Measurements from ENCODE around the gene SIPA1. TPM values are rescaled to one million over a fixed set of nuclear protein-coding genes. Genes with fewer than 3 reads are reported as not detected.

SIPA1 gene
- total and polyA plus RNA-seq, 2 of the 8 experiments (the other 6 are each of a cell fraction or from before 2014, with no cell fraction given), result 35.3 to 72.2 TPM

- Histone ChIP-seq H2BK20ac (ENCODE audit: low read length) (no peak overlapping the region), H3K23ac (ENCODE audit: insufficient read length) (no peak overlapping the region), H3K36me3 (ENCODE audit: control insufficient read depth in 2 of 4, insufficient read depth in 4 of 4, low read length in 3 of 4) (no peaks in the 10 kb centered on the region), H3K23me2 (ENCODE audit: low read depth, low read length) (no peaks in the 10 kb centered on the region), H3K18ac (ENCODE audit: extremely low read depth, low read length) (no peak overlapping the region), H2BK120ac (replicated peaks; ENCODE audit: low read depth, low read length) (no peak overlapping the region), H3K79me1 (ENCODE audit: low read depth, low read length) (no peaks in the 10 kb centered on the region), H3K27me3 (replicated peaks in 1 of 4; ENCODE audit: control insufficient read depth in 3 of 4, extremely low read depth in 1 of 4, insufficient read depth in 3 of 4, low read length in 3 of 4) (no peaks in the 10 kb centered on the region), H3K79me2 (ENCODE audit: control insufficient read depth in 1 of 2, insufficient read depth in 2 of 2, low read length in 2 of 2) (no peaks in the 10 kb centered on the region), H3K27ac (ENCODE audit: low read depth, low read length) (no peak overlapping the region), H3K4me2 (ENCODE audit: insufficient read depth in 1 of 2, low read depth in 2 of 2, low read length in 2 of 2) (no peak overlapping the region), H4K20me1 (replicated peaks in 1 of 2; ENCODE audit: control insufficient read depth in 1 of 2, insufficient read depth in 2 of 2, low read length in 2 of 2) (no peaks in the 10 kb centered on the region), H3K4me1 (replicated peaks in 1 of 4; ENCODE audit: control insufficient read depth in 3 of 4, insufficient read depth in 4 of 4, low read length in 3 of 4) (no peaks in the 10 kb centered on the region), H3K56ac (replicated peaks; ENCODE audit: insufficient read length, low read depth, low read length) (peak overlapping the region; percentile 46), H3K4me3 (ENCODE audit: extremely low read depth in 1 of 4, insufficient read depth in 2 of 4, low read depth in 3 of 4, low read length in 4 of 4) (no peak overlapping the region), H3K14ac (ENCODE audit: insufficient read length) (no peak overlapping the region), H4K5ac (ENCODE audit: insufficient read length, low read depth, low read length) (no peak overlapping the region), H4K8ac (ENCODE audit: extremely low read depth, insufficient read depth, low read length) (no peak overlapping the region), H2AK5ac (ENCODE audit: low read depth, low read length) (no peak overlapping the region), H3K9me3 (ENCODE audit: insufficient read depth in 2 of 2, low read depth in 1 of 2, low read length in 1 of 2) (no peaks in the 10 kb centered on the region), H3K4ac (replicated peaks; ENCODE audit: insufficient read length, low read depth, low read length) (no peak overlapping the region), H2BK12ac (ENCODE audit: low read depth, low read length) (no peak overlapping the region), H3K9ac (replicated peaks in 1 of 4; ENCODE audit: extremely low read depth in 1 of 4, low read depth in 3 of 4, low read length in 3 of 4) (no peak overlapping the region), H2BK15ac (ENCODE audit: low read length) (no peak overlapping the region), H4K91ac (replicated peaks; ENCODE audit: insufficient read length, low read length) (no peak overlapping the region), H2BK5ac (ENCODE audit: low read depth, low read length) (no peak overlapping the region), H2AFZ (ENCODE audit: low read length) (no peak overlapping the region)
- TF ChIP-seq SIRT6 (IDR thresholded peaks at IDR 0.05; ENCODE audit: low read length) (no peak), SIN3A (conservative IDR thresholded peaks at IDR 0.05 in 1 of 2, IDR thresholded peaks at IDR 0.05 in 1 of 2; ENCODE audit: low read depth in 1 of 2, low read length in 2 of 2) (no peak), CBX8 (IDR thresholded peaks at IDR 0.05; ENCODE audit: borderline replicate concordance, low read depth, low read length) (no peak), HDAC6 (IDR thresholded peaks at IDR 0.05; ENCODE audit: low read depth, low read length) (no peak), E2F6 (IDR thresholded peaks at IDR 0.05) (no peak), ZNF274 (IDR thresholded peaks at IDR 0.05; ENCODE audit: borderline replicate concordance, extremely low read depth, low read length) (no peak), YY1 (IDR thresholded peaks at IDR 0.05; ENCODE audit: low read depth, low read length) (no peak), ATF3 (IDR thresholded peaks at IDR 0.05; ENCODE audit: insufficient read depth, low read depth, low read length) (no peak)
- ChIA-PET POLR2A (ENCODE audit: partially characterized antibody) (no interaction called here), CTCF (ENCODE audit: partially characterized antibody) (interaction anchor here (1.2 to 1.9 kb wide), 2 partner anchors 9 to 46 kb away, joined by 3 to 5 read pairs; no protein-coding TSS in a partner anchor)
- DNase-seq (ENCODE audit: low read depth in 1 of 2, low spot score in 2 of 2) (no peak), FAIRE-seq (no peak)
These were observed 34.4 kb downstream of the SIPA1 start for GRCh38 chr11:65672180-65672860.

Measured in H1 (cell line).